GM12878 (cell line): ENCODE measurements around the gene UBE2J2. TPM values are rescaled to one million over a fixed set of nuclear protein-coding genes. Genes with fewer than 3 reads are reported as not detected.

Experiments used
- ATAC-seq: fragments of 200-7000 bp; cut with Tn5 transposase; 3 replicates; pipeline ENCODE4 v1.9.1; 2020; ENCODE audit warnings: mild to moderate bottlenecking, moderate library complexity
- BruUV-seq: library from RNA; stranded (reverse); fragments of 400-500 nt; replicated peaks from 2 replicates; lab custom pipeline; 2021; lab: Mats Ljungman, UMichigan
- CTCF ChIA-PET: fragments of 300-600 bp; sonication (Branson Sonifier 250); formaldehyde crosslinking; extraction: SDS; loops from one replicate; lab custom pipeline; 2021; ENCODE audit warnings: inconsistent platforms; lab: Yijun Ruan, JAX
- POLR2A ChIA-PET: fragments of 350-600 bp; formaldehyde crosslinking; extraction: SDS; loops from one replicate; lab custom pipeline; 2021; ENCODE audit warnings: inconsistent platforms; lab: Charles Lee
- RAD21 ChIA-PET: fragments of 300-600 bp; sonication (Branson Sonifier 250); formaldehyde crosslinking; loops from one replicate; lab custom pipeline; 2023; ENCODE audit warnings: antibody characterized with exemption; ENCODE audit not compliant: unreplicated experiment; lab: Charles Lee
- SMC1A ChIA-PET: fragments of 300-600 bp; sonication (Branson Sonifier 250); formaldehyde crosslinking; loops from one replicate; lab custom pipeline; 2023; ENCODE audit not compliant: unreplicated experiment, uncharacterized antibody; lab: Charles Lee
- DNase-seq: peaks from one replicate; pipeline ENCODE4 v3.0.0-alpha.2; 2011; ENCODE audit warnings: low read depth, low spot score
- FAIRE-seq: peaks from 3 replicates; lab custom pipeline; 2011; peaks lifted over from hg19 to GRCh38; lab: Jason Lieb, UNC
- H2AFZ ChIP-seq: 2 replicates; pipeline ENCODE4 v1.6.0; 2011; ENCODE audit warnings: low read depth, low read length, control low read depth; ENCODE audit not compliant: control insufficient read depth
- H3K27ac ChIP-seq: 2 replicates; pipeline ENCODE4 v1.5.1; 2011; ENCODE audit warnings: control low read depth; ENCODE audit not compliant: control insufficient read depth, insufficient read depth
- H3K27me3 ChIP-seq, 2 experiments: replicated peaks in 1 of 2; 2 replicates each; pipeline versions ENCODE4 v1.6.0 to v1.6.1; 2011; ENCODE audit warnings: low read length in 1 of 2; ENCODE audit not compliant: control insufficient read depth in 2 of 2, insufficient read depth in 2 of 2
- H3K36me3 ChIP-seq, 2 experiments: 2 replicates each; pipeline ENCODE4 v1.5.1; 2011; ENCODE audit warnings: low read length in 1 of 2; ENCODE audit not compliant: control insufficient read depth in 2 of 2, insufficient read depth in 2 of 2
- H3K4me1 ChIP-seq: 2 replicates; pipeline ENCODE4 v1.6.1; 2011; ENCODE audit warnings: mild to moderate bottlenecking, low read length, moderate library complexity, mixed read lengths; ENCODE audit not compliant: control insufficient read depth, insufficient read depth
- H3K4me2 ChIP-seq: 2 replicates; pipeline ENCODE4 v1.6.0; 2011; ENCODE audit warnings: control low read depth; ENCODE audit not compliant: control insufficient read depth, insufficient read depth
- H3K4me3 ChIP-seq: fragments of 200-600 bp; sonication (generic); 2 replicates; pipeline ENCODE4 v1.5.1; 2016
- H3K79me2 ChIP-seq: 2 replicates; pipeline ENCODE4 v1.6.0; 2011; ENCODE audit warnings: low read length; ENCODE audit not compliant: control insufficient read depth, insufficient read depth
- H3K9ac ChIP-seq: 2 replicates; pipeline ENCODE4 v1.8.0; 2011; ENCODE audit warnings: low read length, control low read depth, mixed read lengths; ENCODE audit not compliant: control insufficient read depth, insufficient read depth
- H3K9me3 ChIP-seq: replicated peaks from 3 replicates; pipeline ENCODE4 v1.5.1; 2011; ENCODE audit warnings: mild to moderate bottlenecking, low read length; ENCODE audit not compliant: control insufficient read depth, insufficient read depth
- H4K20me1 ChIP-seq: 2 replicates; pipeline ENCODE4 v1.6.0; 2011; ENCODE audit not compliant: control insufficient read depth, insufficient read depth
- BRCA1 ChIP-seq: IDR thresholded peaks from 2 replicates; pipeline ENCODE4 v1.6.1; 2011; ENCODE audit warnings: low read depth, low read length, improper control_type of control experiment
- CREB1 ChIP-seq: IDR thresholded peaks from 2 replicates; pipeline ENCODE4 v1.6.1; 2012; ENCODE audit warnings: low read depth, mild to moderate bottlenecking, inconsistent platforms
- CREM ChIP-seq: IDR thresholded peaks from 2 replicates; pipeline ENCODE4 v1.6.1; 2014; ENCODE audit warnings: antibody characterized with exemption, low read depth
- ESRRA ChIP-seq: IDR thresholded peaks from 2 replicates; pipeline ENCODE4 v1.6.1; 2012; ENCODE audit warnings: mild to moderate bottlenecking, low read length, improper control_type of control experiment
- POLR2AphosphoS5 ChIP-seq: IDR thresholded peaks from 2 replicates; pipeline ENCODE4 v1.6.1; 2011; ENCODE audit warnings: mild to moderate bottlenecking, low read length, inconsistent platforms
- SUPT20H ChIP-seq: IDR thresholded peaks from 2 replicates; pipeline ENCODE4 v1.6.1; 2011; ENCODE audit warnings: low read depth, mild to moderate bottlenecking, low read length, moderate library complexity, borderline replicate concordance; ENCODE audit not compliant: control insufficient read depth
- ZBTB11 ChIP-seq: fragments of 450-650 bp; formaldehyde crosslinking; IDR thresholded peaks from 2 replicates; pipeline ENCODE4 v1.5.0; 2022; ENCODE audit warnings: mild to moderate bottlenecking, missing genetic modification characterization
- WGBS: methylation state at CpG from one replicate; pipeline ENCODE4 v1.1.6; 2016; ENCODE audit warnings: low lambda C conversion rate; ENCODE audit not compliant: insufficient replicate concordance, insufficient coverage; ENCODE audit errors: missing lambda C conversion rate; 5-methylcytosine and 5-hydroxymethylcytosine counted together
- in situ Hi-C: fragments of 300-500 bp; cut with MboI; formaldehyde crosslinking; loops from 9 replicates; pipeline ENCODE4 v1.14.3; 2018; ENCODE audit warnings: mixed read lengths
- intact Hi-C: fragments of 100-400 bp; cut with micrococcal nuclease; formaldehyde crosslinking; loops from one replicate; pipeline ENCODE4 v1.14.2; 2022; ENCODE audit not compliant: unreplicated experiment
- polyA plus RNA-seq, 11 experiments: library from polyadenylated mRNA; depleted of rRNA in 4 of 11; unstranded in 6 of 11; stranded (reverse) in 5 of 11; fragments of >200 nt; fragmentation: Nextera tagmentation in 4 of 11; fragmentation: Illumina TruSeq in 1 of 11; extraction: Ambion mirVana in 4 of 11; extraction: Trizol in 1 of 11; gene quantifications; 1 replicate in 1 of 11; 2 replicates in 10 of 11; pipeline versions ENCODE4 v1.2.1 to v1.2.3, GENCODE V29; 2011 to 2016; ENCODE audit warnings: inconsistent platforms in 2 of 11, missing spikeins in 2 of 11, low read depth in 1 of 11
- total RNA-seq, 4 experiments: library from RNA; depleted of rRNA in 3 of 4; stranded (reverse); fragments of >200 nt in 3 of 4; fragmentation: Illumina TruSeq in 1 of 4; extraction: Trizol in 1 of 4; gene quantifications; 2 replicates each; pipeline versions ENCODE4 v1.2.1 to v1.2.3, GENCODE V29; 2013 to 2021

The UBE2J2 gene
- total and polyA plus RNA-seq, 10 of the 15 experiments (the other 5 are each of a cell fraction or from before 2014, with no cell fraction given), result 0.72 to 70.5 (median 49.2) TPM

- H3K9ac ChIP-seq, result no peak overlapping the region
- ATAC-seq (no peak), DNase-seq (no peak), FAIRE-seq (no peak)
- no peak overlapping the region for H3K27ac ChIP-seq
- H3K9me3 ChIP-seq, result no peaks in the 10 kb centered on the region
- no peaks in the 10 kb centered on the region for H4K20me1 ChIP-seq
- WGBS, result 98% methylated on average over 17 of the region's 17 CpGs
- peaks cover 18 to 19% of the 10 kb centered on the region in 2 experiments for H3K36me3 ChIP-seq
- no peak overlapping the region for H2AFZ ChIP-seq
- H3K27me3 ChIP-seq, result no peaks in the 10 kb centered on the region
- in situ Hi-C loops (no loop called here), intact Hi-C loops (no loop called here)
- H3K4me1 ChIP-seq, result no peaks in the 10 kb centered on the region
- ChIA-PET CTCF (interaction anchor here (1.6 kb wide), 1 partner anchor 12 kb away, joined by 4 read pairs; no protein-coding TSS in a partner anchor), POLR2A (interaction anchor here (0.7 to 1.0 kb wide), 2 partner anchors 12 to 40 kb away, joined by 4 read pairs; no protein-coding TSS in a partner anchor), RAD21 (no interaction called here)
- H3K4me2 ChIP-seq, result no peak overlapping the region
- H3K4me3 ChIP-seq, result no peak overlapping the region
- H3K79me2 ChIP-seq, result no peaks in the 10 kb centered on the region
- no TSS peak for BruUV-seq
- TF ChIP-seq ZBTB11 (CRISPR knock-in tag), result no peak
- no peak for TF ChIP-seq ESRRA
- TF ChIP-seq SUPT20H, result no peak
- no peak for TF ChIP-seq CREM
- TF ChIP-seq BRCA1, result no peak
- no peak for TF ChIP-seq CREB1
- TF ChIP-seq POLR2AphosphoS5, result no peak
- TF ChIP-seq, all 136 proteins: peak for 0
- SMC1A ChIA-PET, result interaction anchor here (1.7 kb wide), 1 partner anchor 12 kb away, joined by 8 read pairs; no protein-coding TSS in a partner anchor
Measured at GRCh38 chr1:1262071-1262470, 11.6 kb downstream of the UBE2J2 start.
